OCI-LY1 (cell line): Measurements from ENCODE around the gene FANCB.

Experiments used
- H2AFZ ChIP-seq: fragments of 200-600 bp; sonication (generic), shearing (Covaris generic); 2 replicates; pipeline ENCODE4 v1.6.0; 2014; ENCODE audit warnings: antibody characterized with exemption, mild to moderate bottlenecking, low read length
- H3F3A ChIP-seq: fragments of 200-600 bp; sonication (generic), shearing (Covaris generic); 2 replicates; pipeline ENCODE4 v1.6.0; 2014; ENCODE audit warnings: mild to moderate bottlenecking, antibody characterized with exemption, low read length, moderate library complexity; ENCODE audit not compliant: insufficient read depth
- H3K27ac ChIP-seq: fragments of 200-600 bp; sonication (generic); 2 replicates; pipeline ENCODE4 v1.5.1; 2014; ENCODE audit warnings: low read length, mixed run types, mild to moderate bottlenecking, low read depth; ENCODE audit not compliant: poor library complexity, severe bottlenecking
- H3K27me3 ChIP-seq: fragments of 200-600 bp; sonication (generic); 2 replicates; pipeline ENCODE4 v1.6.0; 2014; ENCODE audit warnings: antibody characterized with exemption, mild to moderate bottlenecking, low read length, moderate library complexity; ENCODE audit not compliant: insufficient read depth
- H3K36me3 ChIP-seq: fragments of 200-600 bp; sonication (generic); 2 replicates; pipeline ENCODE4 v1.6.1; 2014; ENCODE audit warnings: mild to moderate bottlenecking, antibody characterized with exemption, low read length, moderate library complexity, mixed read lengths; ENCODE audit not compliant: insufficient read depth
- H3K4me1 ChIP-seq: fragments of 200-600 bp; sonication (generic); 2 replicates; pipeline ENCODE4 v1.5.1; 2014; ENCODE audit warnings: mild to moderate bottlenecking, low read length, moderate library complexity; ENCODE audit not compliant: insufficient read depth, severe bottlenecking
- H3K4me2 ChIP-seq: fragments of 200-600 bp; sonication (generic), shearing (Covaris generic); 2 replicates; pipeline ENCODE4 v1.6.1; 2014; ENCODE audit warnings: low read length
- H3K4me3 ChIP-seq: fragments of 200-600 bp; sonication (generic); 2 replicates; pipeline ENCODE4 v1.5.1; 2014; ENCODE audit warnings: low read length, low read depth, mild to moderate bottlenecking, mixed read lengths; ENCODE audit not compliant: poor library complexity, severe bottlenecking
- H3K79me2 ChIP-seq: fragments of 200-600 bp; shearing (Covaris generic); 2 replicates; pipeline ENCODE4 v1.6.1; 2016; ENCODE audit warnings: mixed run types, low read length, mixed read lengths; ENCODE audit not compliant: insufficient read depth
- H3K9ac ChIP-seq: fragments of 200-600 bp; sonication (generic), shearing (Covaris generic); 2 replicates; pipeline ENCODE4 v1.6.1; 2014; ENCODE audit warnings: mild to moderate bottlenecking, low read length, mixed read lengths
- H3K9me2 ChIP-seq: fragments of 200-600 bp; sonication (generic), shearing (Covaris generic); 2 replicates; pipeline ENCODE4 v1.6.1; 2014; ENCODE audit warnings: low read depth, mild to moderate bottlenecking, low read length, mixed read lengths
- H3K9me3 ChIP-seq: fragments of 200-600 bp; shearing (Covaris generic); 2 replicates; pipeline ENCODE4 v1.6.1; 2014; ENCODE audit warnings: low read length, mixed read lengths
- H4K20me1 ChIP-seq: fragments of 200-600 bp; sonication (generic), shearing (Covaris generic); 2 replicates; pipeline ENCODE4 v1.6.0; 2016; ENCODE audit warnings: mild to moderate bottlenecking, low read length; ENCODE audit not compliant: insufficient read depth
- CTCF ChIP-seq: fragments of 200-600 bp; sonication (generic), shearing (Covaris generic); IDR thresholded peaks from 2 replicates; pipeline ENCODE4 v1.5.1; 2017; ENCODE audit warnings: mild to moderate bottlenecking, antibody characterized with exemption, low read length, moderate library complexity, mixed read lengths
- EZH2 ChIP-seq: fragments of 200-600 bp; sonication (generic), shearing (Covaris generic); IDR thresholded peaks from 2 replicates; pipeline ENCODE4 v1.8.0; 2017; ENCODE audit warnings: borderline replicate concordance, mixed run types, mild to moderate bottlenecking, antibody characterized with exemption, low read length, moderate library complexity, mixed read lengths

The FANCB gene

DNA sequence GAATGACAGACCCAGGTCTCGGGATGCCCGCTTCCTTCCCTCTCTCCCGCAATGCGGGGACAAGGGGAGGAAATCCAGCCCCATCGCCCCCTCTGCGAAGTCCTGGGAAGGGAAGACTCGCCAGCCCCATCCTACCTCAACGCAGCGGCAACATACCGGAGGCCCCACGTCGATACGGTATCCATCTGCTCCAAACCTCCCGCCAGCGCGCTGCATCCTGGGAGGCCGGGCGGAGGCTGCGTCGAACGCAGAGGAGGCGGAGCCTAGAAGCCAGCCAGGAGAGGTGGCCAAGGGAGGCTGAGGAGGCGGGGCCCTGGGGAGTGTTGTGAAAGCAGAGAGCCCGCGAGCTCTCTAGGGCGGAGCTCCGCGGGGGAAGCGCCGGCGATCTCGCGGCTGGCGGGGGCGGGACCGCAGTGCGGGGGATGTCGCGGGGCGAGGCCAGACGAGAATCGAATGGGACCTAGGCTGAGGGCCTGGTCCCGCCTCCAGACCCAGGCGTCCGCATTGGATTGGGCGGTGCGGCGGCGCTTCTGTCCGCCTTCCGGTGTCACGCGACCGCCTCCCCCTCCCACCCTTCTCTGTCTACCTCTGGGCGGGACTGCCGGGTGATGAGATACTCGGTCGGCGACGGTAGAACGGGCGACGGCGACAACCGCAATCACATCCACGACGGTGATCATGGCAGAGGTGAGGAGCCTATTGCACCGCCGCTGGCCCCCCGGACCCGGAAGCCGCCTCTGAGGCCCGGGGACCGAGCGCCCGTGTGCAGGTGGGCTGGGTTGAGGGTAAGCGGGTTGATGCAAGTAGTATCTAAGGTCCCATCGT, at the start of gene FANCB, which contains the start of gene MOSPD2:
Gene FANCB (minus strand): TSS at position 219 of the 825 bp plus-strand sequence. CDS start 7,559 bp downstream, outside the sequence.
Gene MOSPD2 (plus strand): TSS at position 571 of the 825 bp plus-strand sequence. CDS start 108 bp downstream, at position 679.
- Histone ChIP-seq H4K20me1 (no peaks in the 10 kb centered on the region), H3F3A (no peaks in the 10 kb centered on the region), H3K27me3 (no peaks in the 10 kb centered on the region), H3K4me1 (peaks cover 26% of the 10 kb centered on the region), H3K36me3 (peaks cover 24% of the 10 kb centered on the region), H3K27ac (peak within 1 kb of the TSS; percentile 52), H3K4me2 (peak within 1 kb of the TSS; percentile 92), H3K79me2 (peaks cover 53% of the 10 kb centered on the region), H2AFZ (no peak within 1 kb of the TSS), H3K4me3 (peak within 1 kb of the TSS; percentile 95), H3K9me3 (no peaks in the 10 kb centered on the region), H3K9me2 (no peaks in the 10 kb centered on the region), H3K9ac (peak within 1 kb of the TSS; percentile 94)
- TF ChIP-seq EZH2 (no peak), CTCF (no peak)

- no peaks in the 10 kb centered on the region for H3K4me1 ChIP-seq
- H3K4me3 ChIP-seq = no peak overlapping the region
- H3K9me2 ChIP-seq = no peaks in the 10 kb centered on the region
- no peaks in the 10 kb centered on the region for H4K20me1 ChIP-seq
- TF ChIP-seq CTCF (no peak), EZH2 (no peak)
- no peak overlapping the region for H3K9ac ChIP-seq
- H3F3A ChIP-seq = no peaks in the 10 kb centered on the region
- H3K27me3 ChIP-seq = no peaks in the 10 kb centered on the region
- H3K79me2 ChIP-seq = no peaks in the 10 kb centered on the region
- no peak overlapping the region for H3K27ac ChIP-seq
- H3K9me3 ChIP-seq = no peaks in the 10 kb centered on the region
- no peaks in the 10 kb centered on the region for H3K36me3 ChIP-seq
- H2AFZ ChIP-seq = no peak overlapping the region
- H3K4me2 ChIP-seq = no peak overlapping the region
Measured at GRCh38 chrX:14922437-14922836, 49.6 kb upstream of the FANCB start.

- Histone ChIP-seq H3K36me3 (0 out of 2 replicates have a peak, but pooled peaks cover 7% of the 10 kb centered on the region), H3K27ac (no peak overlapping the region), H3K9ac (no peak overlapping the region), H3K9me3 (no peaks in the 10 kb centered on the region), H3K4me3 (no peak overlapping the region), H3K9me2 (no peaks in the 10 kb centered on the region), H3K4me2 (no peak overlapping the region), H2AFZ (no peak overlapping the region), H3K4me1 (no peaks in the 10 kb centered on the region), H3K79me2 (no peaks in the 10 kb centered on the region), H3K27me3 (no peaks in the 10 kb centered on the region), H3F3A (no peaks in the 10 kb centered on the region), H4K20me1 (no peaks in the 10 kb centered on the region)
- TF ChIP-seq EZH2 = no peak
- no peak for TF ChIP-seq CTCF
Measured at GRCh38 chrX:14920196-14920595, 47.3 kb upstream of the FANCB start.
